C4-2B (cell line): Measurements from ENCODE around the gene L1CAM.

Experiments
- ZFX ChIP-seq: fragments of 450-650 bp; IDR thresholded peaks from 2 replicates; pipeline ENCODE4 v1.6.1; 2017
- TF ChIP-seq, protein P1 (sequence below): fragments of 450-650 bp; conservative IDR thresholded peaks from 2 replicates; pipeline ENCODE4 v1.5.1; 2017; ENCODE audit warnings: mild to moderate bottlenecking

- TF ChIP-seq, protein P1, sequence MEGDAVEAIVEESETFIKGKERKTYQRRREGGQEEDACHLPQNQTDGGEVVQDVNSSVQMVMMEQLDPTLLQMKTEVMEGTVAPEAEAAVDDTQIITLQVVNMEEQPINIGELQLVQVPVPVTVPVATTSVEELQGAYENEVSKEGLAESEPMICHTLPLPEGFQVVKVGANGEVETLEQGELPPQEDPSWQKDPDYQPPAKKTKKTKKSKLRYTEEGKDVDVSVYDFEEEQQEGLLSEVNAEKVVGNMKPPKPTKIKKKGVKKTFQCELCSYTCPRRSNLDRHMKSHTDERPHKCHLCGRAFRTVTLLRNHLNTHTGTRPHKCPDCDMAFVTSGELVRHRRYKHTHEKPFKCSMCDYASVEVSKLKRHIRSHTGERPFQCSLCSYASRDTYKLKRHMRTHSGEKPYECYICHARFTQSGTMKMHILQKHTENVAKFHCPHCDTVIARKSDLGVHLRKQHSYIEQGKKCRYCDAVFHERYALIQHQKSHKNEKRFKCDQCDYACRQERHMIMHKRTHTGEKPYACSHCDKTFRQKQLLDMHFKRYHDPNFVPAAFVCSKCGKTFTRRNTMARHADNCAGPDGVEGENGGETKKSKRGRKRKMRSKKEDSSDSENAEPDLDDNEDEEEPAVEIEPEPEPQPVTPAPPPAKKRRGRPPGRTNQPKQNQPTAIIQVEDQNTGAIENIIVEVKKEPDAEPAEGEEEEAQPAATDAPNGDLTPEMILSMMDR = no peak
- no peak for TF ChIP-seq ZFX
Observed at GRCh38 chrX:153935326-153935851, 49.4 kb upstream of the L1CAM start.
